Measurements from ENCODE around the gene MYMK. TPM values are rescaled to one million over a fixed set of nuclear protein-coding genes. Genes with fewer than 3 reads are reported as not detected.

Gene MYMK
- total and polyA plus RNA-seq, 2 of the 8 experiments (the other 6 are each of a cell fraction or from before 2014, with no cell fraction given): not detected

GRCh38 chr9:133515615-133516255 is 9.0 kb downstream of the MYMK start (continued):
- TF ChIP-seq POU5F1 (IDR thresholded peaks at IDR 0.05; ENCODE audit: low read depth, low read length): no peak
- TF ChIP-seq, protein P1, sequence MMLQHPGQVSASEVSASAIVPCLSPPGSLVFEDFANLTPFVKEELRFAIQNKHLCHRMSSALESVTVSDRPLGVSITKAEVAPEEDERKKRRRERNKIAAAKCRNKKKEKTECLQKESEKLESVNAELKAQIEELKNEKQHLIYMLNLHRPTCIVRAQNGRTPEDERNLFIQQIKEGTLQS (IDR thresholded peaks at IDR 0.05; ENCODE audit: insufficient read depth, low read depth, low read length): no peak
- TF ChIP-seq, protein P2, sequence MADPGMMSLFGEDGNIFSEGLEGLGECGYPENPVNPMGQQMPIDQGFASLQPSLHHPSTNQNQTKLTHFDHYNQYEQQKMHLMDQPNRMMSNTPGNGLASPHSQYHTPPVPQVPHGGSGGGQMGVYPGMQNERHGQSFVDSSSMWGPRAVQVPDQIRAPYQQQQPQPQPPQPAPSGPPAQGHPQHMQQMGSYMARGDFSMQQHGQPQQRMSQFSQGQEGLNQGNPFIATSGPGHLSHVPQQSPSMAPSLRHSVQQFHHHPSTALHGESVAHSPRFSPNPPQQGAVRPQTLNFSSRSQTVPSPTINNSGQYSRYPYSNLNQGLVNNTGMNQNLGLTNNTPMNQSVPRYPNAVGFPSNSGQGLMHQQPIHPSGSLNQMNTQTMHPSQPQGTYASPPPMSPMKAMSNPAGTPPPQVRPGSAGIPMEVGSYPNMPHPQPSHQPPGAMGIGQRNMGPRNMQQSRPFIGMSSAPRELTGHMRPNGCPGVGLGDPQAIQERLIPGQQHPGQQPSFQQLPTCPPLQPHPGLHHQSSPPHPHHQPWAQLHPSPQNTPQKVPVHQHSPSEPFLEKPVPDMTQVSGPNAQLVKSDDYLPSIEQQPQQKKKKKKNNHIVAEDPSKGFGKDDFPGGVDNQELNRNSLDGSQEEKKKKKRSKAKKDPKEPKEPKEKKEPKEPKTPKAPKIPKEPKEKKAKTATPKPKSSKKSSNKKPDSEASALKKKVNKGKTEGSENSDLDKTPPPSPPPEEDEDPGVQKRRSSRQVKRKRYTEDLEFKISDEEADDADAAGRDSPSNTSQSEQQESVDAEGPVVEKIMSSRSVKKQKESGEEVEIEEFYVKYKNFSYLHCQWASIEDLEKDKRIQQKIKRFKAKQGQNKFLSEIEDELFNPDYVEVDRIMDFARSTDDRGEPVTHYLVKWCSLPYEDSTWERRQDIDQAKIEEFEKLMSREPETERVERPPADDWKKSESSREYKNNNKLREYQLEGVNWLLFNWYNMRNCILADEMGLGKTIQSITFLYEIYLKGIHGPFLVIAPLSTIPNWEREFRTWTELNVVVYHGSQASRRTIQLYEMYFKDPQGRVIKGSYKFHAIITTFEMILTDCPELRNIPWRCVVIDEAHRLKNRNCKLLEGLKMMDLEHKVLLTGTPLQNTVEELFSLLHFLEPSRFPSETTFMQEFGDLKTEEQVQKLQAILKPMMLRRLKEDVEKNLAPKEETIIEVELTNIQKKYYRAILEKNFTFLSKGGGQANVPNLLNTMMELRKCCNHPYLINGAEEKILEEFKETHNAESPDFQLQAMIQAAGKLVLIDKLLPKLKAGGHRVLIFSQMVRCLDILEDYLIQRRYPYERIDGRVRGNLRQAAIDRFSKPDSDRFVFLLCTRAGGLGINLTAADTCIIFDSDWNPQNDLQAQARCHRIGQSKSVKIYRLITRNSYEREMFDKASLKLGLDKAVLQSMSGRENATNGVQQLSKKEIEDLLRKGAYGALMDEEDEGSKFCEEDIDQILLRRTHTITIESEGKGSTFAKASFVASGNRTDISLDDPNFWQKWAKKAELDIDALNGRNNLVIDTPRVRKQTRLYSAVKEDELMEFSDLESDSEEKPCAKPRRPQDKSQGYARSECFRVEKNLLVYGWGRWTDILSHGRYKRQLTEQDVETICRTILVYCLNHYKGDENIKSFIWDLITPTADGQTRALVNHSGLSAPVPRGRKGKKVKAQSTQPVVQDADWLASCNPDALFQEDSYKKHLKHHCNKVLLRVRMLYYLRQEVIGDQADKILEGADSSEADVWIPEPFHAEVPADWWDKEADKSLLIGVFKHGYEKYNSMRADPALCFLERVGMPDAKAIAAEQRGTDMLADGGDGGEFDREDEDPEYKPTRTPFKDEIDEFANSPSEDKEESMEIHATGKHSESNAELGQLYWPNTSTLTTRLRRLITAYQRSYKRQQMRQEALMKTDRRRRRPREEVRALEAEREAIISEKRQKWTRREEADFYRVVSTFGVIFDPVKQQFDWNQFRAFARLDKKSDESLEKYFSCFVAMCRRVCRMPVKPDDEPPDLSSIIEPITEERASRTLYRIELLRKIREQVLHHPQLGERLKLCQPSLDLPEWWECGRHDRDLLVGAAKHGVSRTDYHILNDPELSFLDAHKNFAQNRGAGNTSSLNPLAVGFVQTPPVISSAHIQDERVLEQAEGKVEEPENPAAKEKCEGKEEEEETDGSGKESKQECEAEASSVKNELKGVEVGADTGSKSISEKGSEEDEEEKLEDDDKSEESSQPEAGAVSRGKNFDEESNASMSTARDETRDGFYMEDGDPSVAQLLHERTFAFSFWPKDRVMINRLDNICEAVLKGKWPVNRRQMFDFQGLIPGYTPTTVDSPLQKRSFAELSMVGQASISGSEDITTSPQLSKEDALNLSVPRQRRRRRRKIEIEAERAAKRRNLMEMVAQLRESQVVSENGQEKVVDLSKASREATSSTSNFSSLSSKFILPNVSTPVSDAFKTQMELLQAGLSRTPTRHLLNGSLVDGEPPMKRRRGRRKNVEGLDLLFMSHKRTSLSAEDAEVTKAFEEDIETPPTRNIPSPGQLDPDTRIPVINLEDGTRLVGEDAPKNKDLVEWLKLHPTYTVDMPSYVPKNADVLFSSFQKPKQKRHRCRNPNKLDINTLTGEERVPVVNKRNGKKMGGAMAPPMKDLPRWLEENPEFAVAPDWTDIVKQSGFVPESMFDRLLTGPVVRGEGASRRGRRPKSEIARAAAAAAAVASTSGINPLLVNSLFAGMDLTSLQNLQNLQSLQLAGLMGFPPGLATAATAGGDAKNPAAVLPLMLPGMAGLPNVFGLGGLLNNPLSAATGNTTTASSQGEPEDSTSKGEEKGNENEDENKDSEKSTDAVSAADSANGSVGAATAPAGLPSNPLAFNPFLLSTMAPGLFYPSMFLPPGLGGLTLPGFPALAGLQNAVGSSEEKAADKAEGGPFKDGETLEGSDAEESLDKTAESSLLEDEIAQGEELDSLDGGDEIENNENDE (IDR thresholded peaks at IDR 0.05; ENCODE audit: insufficient replicate concordance, low read length): no peak
- TF ChIP-seq SUZ12 (IDR thresholded peaks at IDR 0.05; ENCODE audit: low read length): no peak
- no peak for TF ChIP-seq BACH1 (IDR thresholded peaks at IDR 0.05; ENCODE audit: low read length)
- no peak for TF ChIP-seq FOSL1 (IDR thresholded peaks at IDR 0.05; ENCODE audit: insufficient read depth, low read depth, low read length)
